ENCODE measurements around the gene TNIP2. TPM values are rescaled to one million over a fixed set of nuclear protein-coding genes. Genes with fewer than 3 reads are reported as not detected.
"Not testable (repeated sequence)": the region's sequence is repeated elsewhere in the genome, so short reads cannot be mapped to it uniquely, and the experiment has no call there.

Gene TNIP2
- total and polyA plus RNA-seq, 8 donors: 18.7 to 194 (median 40.0) TPM

GRCh38 chr4:2765832-2766526, 9.8 kb upstream of the TNIP2 start:
- Histone ChIP-seq H3K4me1 (peaks cover 3 to 34% (median 23%) of the 10 kb centered on the region in 4 donors), H3K4me3 (no peak overlapping the region), H3K27me3 (no peaks in the 10 kb centered on the region), H3K36me3 (no peaks in the 10 kb centered on the region), H3K9me3 (no peaks in the 10 kb centered on the region), H3K27ac (no peak overlapping the region)
- no peak for DNase-seq
- TF ChIP-seq CTCF (IDR thresholded peaks at IDR 0.05) (no peak), POLR2A (IDR thresholded peaks at IDR 0.05) (no peak), POLR2AphosphoS5 (IDR thresholded peaks at IDR 0.05) (no peak), EP300 (IDR thresholded peaks at IDR 0.05) (no peak)
- 88 to 94% (median 91%) methylated on average over 12 of the region's 12 CpGs for WGBS, 5 donors
- intact Hi-C loops (cut with DNase I; ENCODE audit: low total_unique reads): loop anchor here (10.0 kb wide), 2 partner anchors 169 to 269 kb away; no protein-coding TSS in a partner anchor

GRCh38 chr4:2763511-2763967, 7.4 kb upstream of the TNIP2 start:
- Histone ChIP-seq H3K4me3 (peak overlapping the region; percentile 49 to 53 (median 50)), H3K36me3 (no peaks in the 10 kb centered on the region), H3K4me1 (peaks cover 14 to 47% (median 29%) of the 10 kb centered on the region in 4 donors), H3K27ac (peak overlapping the region; percentile 21 to 80 (median 72)), H3K27me3 (no peaks in the 10 kb centered on the region), H3K9me3 (no peaks in the 10 kb centered on the region)
- TF ChIP-seq POLR2AphosphoS5 (IDR thresholded peaks at IDR 0.05) (no peak), POLR2A (IDR thresholded peaks at IDR 0.05) (no peak), EP300 (IDR thresholded peaks at IDR 0.05) (no peak), CTCF (IDR thresholded peaks at IDR 0.05) (no peak)
- intact Hi-C loops (cut with DNase I; ENCODE audit: low total_unique reads): loop anchor here (10.0 kb wide), 2 partner anchors 171 to 271 kb away; no protein-coding TSS in a partner anchor
- DNase-seq: no peak
- 54 to 70% (median 60%) methylated on average over 15 to 23 of the region's 23 CpGs for WGBS, 5 donors

- not testable (repeated sequence) for DNase-seq, H3K27me3 ChIP-seq, H3K36me3 ChIP-seq, H3K9me3 ChIP-seq, H3K4me3 ChIP-seq
- intact Hi-C loops (cut with DNase I; ENCODE audit: low total_unique reads): loop anchor here (10.0 kb wide), 2 partner anchors 172 to 272 kb away; no protein-coding TSS in a partner anchor
- Histone ChIP-seq H3K27ac (peak overlapping the region; percentile 68 to 90 (median 88)), H3K4me1 (peaks cover 14 to 47% (median 29%) of the 10 kb centered on the region in 4 donors)
- WGBS, 5 donors: 88 to 94% (median 92%) methylated on average over 25 to 41 of the region's 42 CpGs
Observed at GRCh38 chr4:2762486-2763370, 6.6 kb upstream of the TNIP2 start.

- peak overlapping the region; percentile 68 to 90 (median 88) for H3K27ac ChIP-seq
- 39 to 70% (median 62%) methylated on average over 5 of the region's 5 CpGs for WGBS, 5 donors
- DNase-seq: no peak
- H3K9me3 ChIP-seq: no peaks in the 10 kb centered on the region
- intact Hi-C loops (cut with DNase I; ENCODE audit: low total_unique reads): loop anchor here (10.0 kb wide), 2 partner anchors 173 to 273 kb away; no protein-coding TSS in a partner anchor
- no peaks in the 10 kb centered on the region for H3K36me3 ChIP-seq
- peaks cover 15 to 51% (median 34%) of the 10 kb centered on the region in 4 donors for H3K4me1 ChIP-seq
- no peak overlapping the region for H3K4me3 ChIP-seq
- no peaks in the 10 kb centered on the region for H3K27me3 ChIP-seq
- TF ChIP-seq POLR2A (IDR thresholded peaks at IDR 0.05): no peak
- no peak for TF ChIP-seq CTCF (IDR thresholded peaks at IDR 0.05)
- no peak for TF ChIP-seq POLR2AphosphoS5 (IDR thresholded peaks at IDR 0.05)
- TF ChIP-seq EP300 (IDR thresholded peaks at IDR 0.05): no peak
Observed at GRCh38 chr4:2762048-2762447, 5.9 kb upstream of the TNIP2 start.
